COLO668 (cell line): ENCODE measurements around the gene KRTAP5-8.
"Not testable (repeated sequence)": the region's sequence is repeated elsewhere in the genome, so short reads cannot be mapped to it uniquely, and the experiment has no call there.

Source experiments
- DNase-seq: peaks from one replicate; lab custom pipeline; 2025; ENCODE audit not compliant: unreplicated experiment; lab: John Stamatoyannopoulos, UW

KRTAP5-8 gene

GRCh38 chr11:71505781-71506180 lies 32.0 kb upstream of the KRTAP5-8 start:
- no peak for DNase-seq

- DNase-seq = no peak
Measured at GRCh38 chr11:71507102-71507501, 30.7 kb upstream of the KRTAP5-8 start.

- no peak for DNase-seq
Measured at GRCh38 chr11:71518506-71519471, 19.0 kb upstream of the KRTAP5-8 start.

- DNase-seq = no peak
Measured at GRCh38 chr11:71519546-71519945, 18.3 kb upstream of the KRTAP5-8 start.

- no peak for DNase-seq
Measured at GRCh38 chr11:71525188-71525937, 12.5 kb upstream of the KRTAP5-8 start.

- DNase-seq = no peak
Measured at GRCh38 chr11:71525938-71526495, 11.8 kb upstream of the KRTAP5-8 start.

GRCh38 chr11:71526796-71527575 lies 10.8 kb upstream of the KRTAP5-8 start, which contains the start of gene KRTAP5-7:
KRTAP5-7 (plus strand) TSS chr11:71527267; CDS start chr11:71527301, 34 bp downstream.
- not testable (repeated sequence) for DNase-seq

- no peak for DNase-seq
Measured at GRCh38 chr11:71527576-71528210, 10.1 kb upstream of the KRTAP5-8 start.

GRCh38 chr11:71530602-71531001 lies 7.2 kb upstream of the KRTAP5-8 start:
- no peak for DNase-seq

- no peak for DNase-seq
Measured at GRCh38 chr11:71532036-71532610, 5.7 kb upstream of the KRTAP5-8 start.

GRCh38 chr11:71534711-71535608 lies 2.9 kb upstream of the KRTAP5-8 start:
- not testable (repeated sequence) for DNase-seq

- DNase-seq = no peak
Measured at GRCh38 chr11:71535825-71536224, 2.0 kb upstream of the KRTAP5-8 start.

GRCh38 chr11:71537537-71537936 lies 288 bp upstream of the KRTAP5-8 start:
- no peak for DNase-seq

GRCh38 chr11:71538666-71538990 lies 803 bp downstream of the KRTAP5-8 start:
- DNase-seq = no peak

GRCh38 chr11:71539017-71539416 lies 1.2 kb downstream of the KRTAP5-8 start:
- no peak for DNase-seq

GRCh38 chr11:71539971-71540370 lies 2.1 kb downstream of the KRTAP5-8 start:
- not testable (repeated sequence) for DNase-seq

GRCh38 chr11:71540521-71541304 lies 2.9 kb downstream of the KRTAP5-8 start:
- not testable (repeated sequence) for DNase-seq

- no peak for DNase-seq
Measured at GRCh38 chr11:71542382-71542781, 4.6 kb downstream of the KRTAP5-8 start.
